GM19324 (cell line): ENCODE results near the gene NUDT3.

Experiments
- ATAC-seq: cut with Tn5 transposase; IDR thresholded peaks from one replicate; pipeline ENCODE4 v1.9.1; 2021; ENCODE audit warnings: mild to moderate bottlenecking, moderate library complexity; ENCODE audit not compliant: unreplicated experiment, low FRiP score

NUDT3 gene

GRCh38 chr6:34243131-34243771, 149.2 kb downstream of the NUDT3 start:
- ATAC-seq: no peak

GRCh38 chr6:34242252-34243130, 150.0 kb downstream of the NUDT3 start:
- no peak for ATAC-seq

GRCh38 chr6:34241351-34242215, 150.9 kb downstream of the NUDT3 start:
- ATAC-seq: no peak

GRCh38 chr6:34240329-34241248, 151.9 kb downstream of the NUDT3 start:
- ATAC-seq: no peak

- no peak for ATAC-seq
These were observed 152.6 kb downstream of the NUDT3 start for GRCh38 chr6:34239893-34240292.

- ATAC-seq: no peak
These were observed 153.0 kb downstream of the NUDT3 start for GRCh38 chr6:34239500-34239825.

GRCh38 chr6:34238585-34239499, 153.6 kb downstream of the NUDT3 start:
- ATAC-seq: no peak

GRCh38 chr6:34237722-34238584, 154.5 kb downstream of the NUDT3 start:
- peak; percentile 15 for ATAC-seq

GRCh38 chr6:34237316-34237721, 155.2 kb downstream of the NUDT3 start:
- peak; percentile 21 for ATAC-seq

GRCh38 chr6:34236443-34237315, 155.8 kb downstream of the NUDT3 start, which contains the start of gene HMGA1:
Gene HMGA1 (plus strand): TSS chr6:34236873. CDS start chr6:34240781, 3,908 bp downstream.
- peak; percentile 74 for ATAC-seq

- peak; percentile 1 for ATAC-seq
These were observed 156.4 kb downstream of the NUDT3 start for GRCh38 chr6:34236131-34236442.

GRCh38 chr6:34235307-34236130, 156.9 kb downstream of the NUDT3 start:
- no peak for ATAC-seq

GRCh38 chr6:34234667-34235306, 157.7 kb downstream of the NUDT3 start:
- no peak for ATAC-seq

GRCh38 chr6:34233867-34234266, 158.6 kb downstream of the NUDT3 start:
- no peak for ATAC-seq

GRCh38 chr6:34232901-34233300, 159.6 kb downstream of the NUDT3 start:
- ATAC-seq: no peak
